ENCODE measurements around the gene BMAL1.

Gene BMAL1

DNA sequence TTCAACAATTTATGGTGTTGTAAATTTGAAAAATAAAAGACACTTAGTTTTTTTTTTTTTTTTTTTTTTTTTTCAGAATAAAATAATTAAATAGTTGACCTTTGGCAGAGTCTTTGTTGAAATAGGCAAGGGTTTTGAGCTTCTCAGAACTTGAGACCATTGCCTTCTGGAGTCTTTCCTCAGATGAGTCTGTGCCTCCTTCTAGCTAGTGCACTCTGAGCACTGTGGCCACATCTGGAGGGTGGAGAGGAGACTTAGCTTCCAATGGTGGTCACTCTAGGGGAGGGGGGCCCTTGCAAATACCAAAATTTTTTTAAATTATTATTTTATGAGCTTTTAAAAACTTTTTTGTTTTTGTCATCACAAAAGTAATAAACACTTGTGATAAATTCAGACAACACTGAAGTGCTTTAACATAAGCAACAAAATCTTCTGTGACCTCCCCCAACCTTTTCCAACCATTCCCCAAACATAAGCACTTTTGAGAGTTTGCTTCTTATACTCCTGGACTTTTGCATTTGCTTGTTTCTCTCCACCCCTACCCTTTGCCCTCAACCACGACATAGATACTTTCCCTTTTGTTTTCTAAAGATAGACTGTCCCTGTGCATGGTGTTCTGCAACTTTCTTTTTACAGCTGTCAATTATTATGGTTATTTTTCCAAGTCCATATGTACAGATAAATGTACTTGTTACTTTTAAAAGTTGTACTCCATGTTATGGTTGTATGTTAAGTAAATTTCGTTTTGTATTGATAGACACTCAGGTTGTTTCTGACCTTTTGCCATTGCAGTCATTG lies 41.1 kb downstream of the BMAL1 start:
- DNase-seq: no peak

DNA sequence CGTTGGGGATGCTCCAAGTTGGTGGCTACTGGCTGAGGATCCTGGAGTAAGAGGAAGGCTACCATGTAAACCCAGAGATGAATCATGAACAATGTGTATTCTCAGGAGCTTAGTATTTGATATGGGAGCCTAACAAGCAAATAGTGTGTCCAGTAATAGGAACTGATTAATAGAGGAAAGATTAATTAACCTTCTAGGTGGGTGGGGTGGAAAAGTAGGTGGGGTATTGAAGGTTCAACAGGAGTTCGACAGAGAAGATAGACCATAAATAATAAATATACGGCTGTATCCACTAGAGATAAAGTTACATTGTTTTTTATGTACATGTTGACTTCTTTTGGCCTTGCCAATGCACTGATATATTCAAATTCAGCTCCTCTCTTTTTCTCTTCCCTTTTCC lies 43.1 kb downstream of the BMAL1 start:
- no peak for DNase-seq

DNA sequence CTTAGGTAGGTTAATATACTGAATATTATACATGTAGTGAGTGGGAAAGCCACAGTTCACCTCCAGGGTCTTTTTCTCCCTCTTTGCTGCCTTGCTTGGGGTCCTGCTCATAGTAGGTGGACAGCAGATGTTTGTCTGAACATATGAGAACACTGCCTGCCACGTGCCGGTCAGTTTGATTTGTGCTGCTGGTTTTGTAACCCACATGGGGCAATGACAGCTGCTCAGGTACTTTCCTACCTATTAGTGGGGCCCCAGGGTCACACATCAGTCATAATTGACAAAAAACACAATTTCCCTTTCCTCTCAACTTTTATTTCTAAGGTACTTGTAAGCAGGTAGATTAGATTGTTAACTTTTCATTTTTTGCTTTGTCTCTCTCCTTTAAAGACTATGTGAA lies 43.8 kb downstream of the BMAL1 start:
- DNase-seq: no peak

DNA sequence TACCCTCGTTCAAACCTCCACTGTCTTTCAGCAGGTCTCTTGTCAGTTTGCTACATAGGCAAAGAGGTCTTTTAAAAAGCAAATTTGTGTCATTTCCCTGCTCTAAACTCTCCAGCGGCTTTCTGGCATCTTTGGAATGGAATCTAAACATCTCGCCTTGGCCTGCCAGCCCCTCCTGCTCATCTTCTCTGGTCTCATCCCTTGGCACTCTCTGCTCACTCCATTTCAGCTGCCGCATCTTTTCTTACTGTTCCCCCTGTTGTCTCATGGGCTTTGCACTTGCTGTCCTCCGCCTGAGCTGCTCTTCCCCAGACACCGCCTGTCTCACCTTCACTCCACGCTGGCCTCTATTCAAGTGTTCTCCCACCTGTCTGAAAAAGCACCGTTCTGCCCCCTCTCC lies 46.6 kb downstream of the BMAL1 start:
- DNase-seq: no peak

DNA sequence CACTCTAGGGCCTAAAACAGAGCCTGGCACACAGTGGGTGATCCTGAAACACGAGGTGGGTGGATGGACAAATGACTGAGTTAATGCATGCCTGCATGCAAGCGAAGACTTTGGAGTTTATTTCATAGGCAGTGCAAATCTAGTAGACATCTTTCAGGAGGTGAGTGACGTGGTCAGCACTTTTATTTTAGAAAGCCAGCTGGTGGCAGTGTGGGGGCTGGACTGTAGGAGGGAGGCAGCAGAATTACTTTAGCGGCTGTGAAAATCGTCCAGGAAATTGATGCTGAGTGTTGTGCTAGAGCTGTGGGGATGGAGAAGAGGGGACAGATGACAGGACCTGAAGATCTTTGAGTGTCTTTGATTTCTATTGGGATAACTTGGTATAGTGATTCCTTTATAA lies 47.1 kb downstream of the BMAL1 start:
- DNase-seq: no peak

DNA sequence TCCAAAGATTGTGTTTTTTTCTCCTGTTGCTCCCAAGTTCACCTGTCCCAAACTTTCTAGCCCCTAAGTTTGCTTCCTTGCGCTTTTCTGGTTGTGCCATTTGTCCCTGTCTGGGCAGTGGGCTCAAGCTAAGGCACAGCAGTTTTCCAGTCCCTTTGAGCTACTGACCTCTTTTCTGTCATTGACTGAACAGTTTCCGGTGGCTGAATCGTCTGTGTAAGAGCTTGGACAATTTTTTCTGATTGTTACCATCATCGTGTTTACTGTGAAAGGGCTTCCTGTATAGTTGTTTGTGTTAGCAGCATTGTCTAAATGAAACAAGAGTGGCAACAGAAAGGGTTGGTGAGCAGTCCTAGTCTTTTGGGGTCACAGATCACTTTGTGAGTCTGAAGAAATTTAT lies 49.8 kb downstream of the BMAL1 start:
- DNase-seq: no peak

DNA sequence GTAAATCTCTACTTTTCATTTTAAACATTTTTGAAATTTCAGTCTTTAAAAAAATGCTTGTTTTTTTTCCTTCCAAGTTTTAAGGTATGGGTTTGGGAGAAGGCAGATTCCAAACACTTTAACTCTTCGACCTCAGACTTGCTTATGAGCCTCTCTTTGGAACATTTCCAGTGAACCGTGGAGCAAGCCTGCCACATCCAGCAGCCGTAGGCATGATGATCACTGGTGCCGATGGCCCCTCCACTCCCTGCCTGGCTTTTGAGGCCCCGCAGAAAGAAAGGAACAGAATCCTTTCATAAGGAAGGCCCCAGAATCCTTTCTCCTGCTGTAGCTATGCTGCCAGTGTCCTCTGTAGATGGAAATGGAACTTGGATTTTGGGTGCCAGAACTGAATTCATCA lies 50.7 kb downstream of the BMAL1 start:
- DNase-seq: no peak

DNA sequence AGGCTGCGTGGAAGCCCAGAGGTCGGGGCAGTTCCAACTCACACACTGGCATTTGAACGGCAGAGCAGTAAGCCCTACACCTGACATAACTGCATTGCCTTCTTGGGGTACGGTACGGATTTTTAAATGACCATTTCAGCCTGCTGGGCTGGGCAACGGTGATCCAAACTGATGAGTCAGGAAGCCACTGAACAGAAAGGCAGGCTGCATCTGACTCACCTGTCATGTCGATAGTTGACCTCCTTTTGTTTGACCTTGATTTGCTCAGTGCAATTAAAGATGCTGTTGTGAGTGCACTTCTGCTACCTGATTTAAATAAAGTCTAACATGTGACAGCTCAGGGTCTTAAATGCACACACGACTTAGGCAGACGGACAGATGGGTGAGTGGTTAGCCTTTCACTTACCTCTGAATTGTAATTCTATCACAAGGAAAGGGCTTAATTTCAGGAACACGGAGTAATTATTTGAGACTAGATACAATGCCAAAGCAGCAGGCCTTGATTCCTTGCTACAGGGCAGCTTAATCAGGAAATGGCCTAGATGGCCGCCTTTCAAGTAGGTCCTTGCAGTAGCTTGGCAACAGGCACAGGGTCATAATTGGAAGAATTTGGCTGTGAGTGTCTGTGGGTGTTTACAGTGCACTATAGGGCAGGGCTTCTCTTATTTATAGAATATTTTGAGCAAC lies 52.2 kb downstream of the BMAL1 start:
- DNase-seq: peak; percentile 78

DNA sequence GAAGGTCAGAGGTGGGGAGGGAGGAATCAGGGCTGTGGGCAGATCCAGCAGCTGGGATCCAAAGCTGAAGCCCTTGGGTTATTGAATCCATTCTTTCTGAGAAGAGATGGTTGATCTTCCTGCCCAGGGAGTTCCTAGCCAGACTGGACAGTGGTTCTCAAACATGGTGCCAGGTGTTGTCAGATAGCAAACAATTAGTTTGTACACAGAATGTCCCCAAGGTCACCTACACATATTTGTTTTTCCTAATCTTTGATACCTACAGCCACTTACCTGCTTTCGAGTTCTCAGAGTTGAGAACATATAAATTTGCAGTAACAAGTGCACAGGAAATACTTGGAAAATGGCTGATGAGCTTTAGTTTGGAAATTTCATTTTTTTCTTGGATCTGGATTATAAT lies 54.5 kb downstream of the BMAL1 start:
- no peak for DNase-seq

DNA sequence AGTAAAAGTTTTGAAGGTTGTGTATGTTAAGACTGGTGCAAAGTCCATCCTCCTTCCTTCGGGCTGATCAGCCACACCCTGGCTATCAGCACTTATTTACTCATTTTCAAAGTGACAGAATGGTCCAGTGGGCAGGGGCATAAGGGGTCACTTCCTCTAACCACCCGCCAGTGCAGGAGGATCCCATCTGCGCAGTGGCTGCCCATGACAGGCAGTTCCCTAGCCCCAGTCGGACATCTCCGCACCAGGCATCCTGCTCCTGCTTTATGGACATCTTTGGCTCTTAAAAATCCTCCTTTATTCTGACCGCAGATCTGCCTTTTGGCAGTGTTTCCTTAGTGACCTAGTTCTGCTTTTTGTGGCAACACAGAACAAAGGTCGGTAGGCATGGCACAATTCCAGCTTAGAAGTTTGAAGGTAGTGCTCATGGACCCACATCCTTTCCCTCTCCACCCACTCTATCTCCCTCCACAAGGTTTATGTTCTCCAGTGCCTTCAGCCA lies 55.9 kb downstream of the BMAL1 start:
- DNase-seq: no peak

DNA sequence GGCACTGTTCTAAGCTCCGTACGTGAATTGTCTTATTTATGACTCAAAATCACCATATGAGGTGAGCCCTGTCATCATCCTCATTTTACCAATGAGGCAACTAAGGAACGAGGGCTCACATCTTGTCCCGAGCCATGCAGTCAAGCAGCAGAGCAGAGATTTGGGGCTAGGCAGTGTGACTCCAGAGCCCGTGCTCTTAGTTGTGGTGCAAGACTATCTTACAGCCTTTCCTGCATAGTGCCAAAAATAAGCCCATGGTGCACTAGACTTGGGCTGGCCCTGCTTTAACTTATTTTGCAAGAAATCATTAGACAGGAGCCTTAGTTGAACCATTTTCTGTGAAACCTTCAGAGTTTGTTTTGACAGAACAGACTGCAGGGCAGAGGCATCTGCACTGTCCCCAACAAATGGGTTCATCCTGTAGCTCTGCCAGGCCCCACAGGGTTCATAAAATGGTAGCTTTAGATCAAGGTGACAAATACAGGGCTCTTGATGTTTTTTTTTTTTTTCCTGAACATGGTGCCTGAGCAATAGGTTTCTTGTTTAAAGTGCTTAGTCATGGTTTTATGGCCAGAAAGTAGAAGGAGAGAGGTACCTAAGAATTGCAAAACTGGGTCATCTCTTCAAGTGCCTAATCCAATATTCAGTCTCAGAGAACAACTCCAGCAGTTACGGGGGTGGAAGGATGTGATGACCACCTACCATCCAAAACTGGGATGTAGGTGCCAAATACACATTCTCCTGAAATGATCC lies 56.6 kb downstream of the BMAL1 start:
- DNase-seq: no peak

DNA sequence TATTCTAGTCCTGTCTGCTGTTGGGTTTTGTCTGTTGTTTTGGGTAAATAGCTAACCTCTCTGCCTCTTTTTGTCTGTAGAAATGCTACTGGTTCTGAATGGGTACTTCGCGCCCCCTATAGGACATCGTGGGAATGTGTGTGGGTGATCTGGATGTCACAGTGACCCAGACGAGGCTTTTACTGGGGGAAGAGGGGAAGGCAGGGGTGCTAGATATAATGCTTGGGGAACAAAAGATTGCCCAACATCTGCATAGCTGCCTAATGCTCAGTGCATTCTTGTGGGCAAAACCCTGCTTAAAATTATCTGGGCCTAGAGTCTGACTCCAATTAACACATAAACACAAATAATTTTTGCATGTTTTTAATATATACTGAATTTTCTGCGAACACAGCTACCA lies 57.7 kb downstream of the BMAL1 start:
- peak; percentile 66 for DNase-seq

DNA sequence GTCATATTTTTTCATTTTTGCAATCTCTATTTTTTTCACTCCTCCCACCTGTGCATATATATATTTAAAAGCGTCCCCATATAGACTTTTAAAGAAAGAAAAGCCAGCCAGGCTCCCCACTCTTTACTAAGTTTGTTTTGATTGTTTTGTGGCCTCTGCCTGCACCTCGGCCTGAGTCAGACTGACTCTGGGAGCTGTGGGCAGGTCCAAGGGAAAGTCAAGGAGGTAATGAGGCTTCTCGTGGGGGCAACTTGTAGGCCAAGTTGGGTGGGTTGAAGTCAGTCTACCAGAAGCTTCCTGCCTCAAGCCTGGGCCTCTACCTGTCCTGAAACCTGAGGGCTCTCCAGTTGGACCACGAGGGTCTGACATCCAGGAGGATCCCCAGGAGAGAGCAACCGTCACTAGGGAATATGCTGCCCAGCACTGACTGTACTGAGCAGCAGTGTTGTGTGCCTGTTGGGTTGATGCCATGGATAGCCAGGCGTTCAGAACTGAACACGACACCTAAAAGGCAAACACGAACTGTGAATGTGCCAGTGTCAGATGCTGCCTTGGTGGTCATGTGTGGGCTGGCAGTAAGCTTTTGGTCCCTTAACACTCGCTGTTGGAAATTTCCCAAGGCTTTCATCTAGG lies 58.8 kb downstream of the BMAL1 start:
- no peak for DNase-seq

DNA sequence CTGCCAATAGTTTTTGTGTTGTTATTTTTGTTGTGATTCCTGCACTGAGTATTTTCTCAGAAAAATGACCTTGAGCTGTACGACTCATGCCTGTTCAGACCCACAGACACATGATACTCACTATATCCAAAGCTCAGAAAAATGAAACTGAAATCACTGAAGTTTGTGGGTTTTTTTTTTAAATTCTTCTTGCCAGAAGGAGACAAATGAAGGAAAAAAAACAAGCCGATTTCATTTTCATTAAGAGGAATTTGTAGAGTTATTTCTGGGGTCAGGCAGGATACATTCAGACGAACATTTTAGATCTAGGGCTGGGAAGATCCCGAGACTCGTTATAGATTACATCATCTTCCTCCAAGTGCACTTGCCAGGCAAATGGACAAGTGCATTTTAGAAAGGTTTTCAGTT lies 60.4 kb downstream of the BMAL1 start:
- DNase-seq: no peak

DNA sequence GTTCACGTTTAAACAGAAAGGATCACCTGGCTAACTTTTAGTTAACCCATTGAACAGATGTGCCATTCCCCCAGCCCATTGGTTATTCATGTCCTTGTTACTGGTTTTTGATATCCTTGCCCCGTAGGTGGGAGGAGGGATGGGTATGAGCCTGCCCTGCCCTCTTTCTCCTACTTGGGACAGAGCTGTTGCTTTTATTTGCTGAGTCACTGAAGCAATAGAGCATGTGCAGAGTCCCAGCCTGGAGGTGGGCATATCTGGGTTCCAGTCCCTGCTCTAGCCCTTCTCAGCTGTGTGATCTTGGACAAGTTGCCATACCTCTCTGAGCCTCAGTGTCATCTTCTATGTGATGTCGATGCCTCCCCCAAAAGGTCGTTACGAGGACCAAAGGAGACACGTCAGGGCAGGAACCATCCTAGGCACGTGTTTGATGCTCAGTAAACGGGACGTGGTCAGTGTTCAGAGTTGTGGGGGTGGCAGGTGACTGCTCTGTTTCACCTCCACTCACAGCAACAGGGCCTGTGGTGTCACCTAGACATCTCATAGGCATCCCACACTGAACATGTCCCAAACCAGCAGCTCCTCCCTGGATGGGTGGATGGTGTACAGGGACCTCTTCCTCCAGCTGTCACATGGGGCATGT lies 61.0 kb downstream of the BMAL1 start:
- no peak for DNase-seq

DNA sequence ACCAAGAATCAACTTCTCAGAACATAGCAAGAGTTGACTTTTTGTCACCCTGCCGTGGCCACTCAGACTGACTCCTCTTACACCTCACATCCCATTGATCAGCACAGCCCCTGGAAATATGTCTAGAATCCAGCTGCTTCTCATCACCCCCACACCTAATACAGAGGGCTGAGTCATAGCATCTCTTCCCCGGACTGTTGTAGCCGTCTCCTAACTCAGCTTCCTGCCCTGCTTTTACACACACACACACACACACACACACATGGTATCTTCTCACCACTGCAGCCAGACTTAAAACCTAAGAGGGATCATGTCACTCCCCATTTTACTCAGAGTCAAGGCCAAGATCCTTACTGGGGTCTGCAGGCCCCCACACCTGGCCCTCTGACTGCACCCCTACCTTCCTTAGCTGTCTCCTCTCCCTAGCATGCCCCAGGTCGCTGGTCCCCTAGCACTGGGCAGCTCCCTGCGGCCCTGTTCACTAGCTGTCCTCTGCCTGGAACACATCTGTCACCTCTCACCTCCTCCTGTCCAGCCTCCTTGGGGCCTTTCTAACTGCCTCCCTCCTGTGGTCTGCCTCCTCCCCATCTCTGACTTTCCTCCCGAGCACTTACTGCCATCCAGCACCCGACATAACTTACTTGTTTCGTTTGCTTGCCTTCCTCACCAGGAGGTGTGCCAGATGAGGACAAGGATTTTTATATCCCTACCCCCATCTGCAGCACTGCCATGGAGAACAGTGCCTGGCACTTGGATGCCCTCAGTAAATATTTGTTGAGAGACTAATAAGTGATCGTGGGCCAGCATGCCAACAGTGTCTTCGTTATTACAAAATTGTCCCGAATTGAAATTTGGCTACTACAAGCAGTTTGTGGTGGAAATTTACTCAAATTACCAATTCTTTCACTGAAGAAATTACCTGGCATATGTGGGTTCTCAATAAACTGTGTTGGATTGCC lies 61.9 kb downstream of the BMAL1 start:
- no peak for DNase-seq

DNA sequence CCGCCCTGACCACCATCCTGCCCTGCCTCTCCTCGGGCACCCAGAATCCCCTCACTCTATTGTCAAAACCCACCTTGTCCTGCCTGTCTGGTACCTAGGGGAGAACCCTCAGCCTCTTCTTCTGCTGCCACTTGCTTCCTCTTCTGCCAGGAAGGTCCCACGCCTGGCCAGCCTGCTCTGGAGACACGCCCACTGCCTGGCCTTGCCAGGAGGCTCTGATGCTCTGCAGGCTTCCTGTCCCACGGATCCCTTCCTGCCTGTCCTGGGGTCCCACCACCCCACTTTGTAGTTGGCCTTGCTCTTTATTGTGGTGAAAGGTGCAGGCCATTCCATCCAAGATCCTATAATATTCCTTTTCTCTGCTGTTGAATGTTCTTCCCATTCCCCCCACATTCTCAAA lies 63.4 kb downstream of the BMAL1 start:
- DNase-seq: no peak

DNA sequence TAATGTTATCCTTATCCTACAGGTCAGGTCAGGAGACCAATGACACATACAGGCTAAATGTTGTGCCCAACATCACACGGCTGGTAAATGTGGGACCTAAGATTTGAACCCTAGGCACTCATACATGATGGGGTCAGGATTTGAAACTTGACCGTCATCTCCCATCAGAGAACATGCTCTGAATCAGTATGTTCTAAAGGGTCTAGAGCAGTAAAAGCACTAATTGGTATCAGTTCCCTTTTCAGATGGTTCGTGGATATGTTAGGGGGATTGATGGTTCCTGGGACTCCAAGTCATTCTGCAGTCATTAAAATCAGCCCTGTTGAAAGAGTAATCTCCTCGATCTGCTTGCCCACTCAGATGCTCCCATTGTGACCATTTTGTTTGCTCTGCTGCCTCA lies 65.5 kb downstream of the BMAL1 start:
- no peak for DNase-seq

DNA sequence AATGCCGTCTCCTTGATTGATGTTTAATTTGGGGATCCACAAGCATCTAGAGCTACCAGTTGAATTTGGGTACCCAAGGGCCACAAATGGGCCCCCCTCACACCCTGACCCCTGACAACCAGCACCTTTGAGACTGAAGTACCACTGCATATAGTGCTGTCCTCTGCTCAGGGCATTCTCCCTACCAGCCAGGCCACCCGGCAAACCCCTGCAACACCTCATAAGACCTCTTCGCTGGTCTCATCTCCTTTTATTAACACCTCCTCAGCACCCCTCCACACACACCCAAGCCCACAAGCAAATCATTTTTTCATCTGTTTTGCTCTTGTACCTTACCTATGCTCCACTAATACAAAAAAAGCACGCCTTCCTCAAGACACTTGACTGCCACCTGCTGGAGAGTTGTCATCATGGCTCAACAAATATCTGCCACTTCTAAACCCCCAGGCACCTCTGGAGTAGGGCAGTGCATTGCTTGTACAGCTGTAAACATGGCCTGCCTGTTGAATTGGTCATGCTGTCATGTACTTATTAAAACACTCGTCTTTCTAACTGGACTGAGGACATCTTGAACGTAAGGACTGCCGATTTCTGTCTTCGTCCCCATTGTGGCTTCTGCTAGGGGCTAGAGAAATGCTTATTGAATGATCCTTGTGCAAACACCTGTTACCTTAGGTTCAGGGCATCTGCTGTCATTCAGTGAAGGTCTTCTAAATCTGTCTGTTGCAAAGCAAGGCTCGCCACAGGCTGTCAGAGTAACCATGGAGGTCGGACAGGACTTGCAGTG lies 66.5 kb downstream of the BMAL1 start:
- DNase-seq: peak; percentile 48

DNA sequence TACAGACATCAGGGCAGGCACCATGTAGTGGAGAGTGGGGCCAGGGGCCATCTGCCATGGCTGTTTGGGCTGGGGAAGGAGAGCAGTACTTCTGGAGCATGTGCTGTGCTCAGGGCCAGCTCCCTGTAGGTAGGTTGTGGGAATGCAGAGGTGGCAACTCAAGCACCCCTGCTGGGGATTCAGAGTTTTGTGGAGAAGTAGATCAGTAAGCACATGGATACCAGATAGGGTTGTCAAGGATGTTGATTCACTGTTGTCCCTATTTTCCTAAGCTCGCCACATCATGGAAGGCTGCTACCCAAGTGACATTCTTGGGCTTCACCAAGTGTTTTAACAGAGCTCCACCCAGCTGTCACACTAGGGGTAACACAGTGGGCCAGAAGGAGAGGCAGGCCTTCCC lies 67.2 kb downstream of the BMAL1 start:
- DNase-seq: no peak

DNA sequence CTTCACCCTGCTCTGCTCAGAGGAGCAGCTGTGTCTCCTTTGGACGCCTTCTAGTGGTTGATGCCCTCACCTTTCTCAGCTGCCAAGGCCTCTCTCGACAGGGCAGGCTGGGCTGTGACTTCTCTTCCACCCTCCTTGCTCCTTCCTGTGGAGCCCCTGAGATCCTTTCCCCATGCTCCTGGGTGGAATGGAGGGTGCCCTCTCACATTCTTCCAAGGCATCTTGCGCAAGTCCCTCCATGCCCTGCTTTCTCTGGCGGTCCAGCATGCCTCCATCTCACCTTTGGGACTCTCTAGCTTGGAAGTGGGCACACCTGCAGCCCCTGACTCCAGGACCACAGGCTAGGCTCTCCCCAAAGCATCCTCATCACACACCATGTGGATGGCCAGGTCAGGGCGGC lies 68.9 kb downstream of the BMAL1 start:
- no peak for DNase-seq

Data from COR-L47 (cell line).